MM.1S (cell line): Measurements from ENCODE around the gene YBX2.

ENCODE experiments used
- DNase-seq: peaks from one replicate; pipeline ENCODE4 v3.0.0-alpha.2; 2015
- H2AFZ ChIP-seq: fragments of 300-600 bp; sonication (generic); 2 replicates; pipeline ENCODE4 v1.6.0; 2016; ENCODE audit warnings: antibody characterized with exemption, low read length
- H3F3A ChIP-seq: fragments of 300-600 bp; sonication (generic); 2 replicates; pipeline ENCODE4 v1.6.1; 2016; ENCODE audit warnings: mild to moderate bottlenecking, antibody characterized with exemption, low read length, moderate library complexity, mixed read lengths; ENCODE audit not compliant: insufficient read depth
- H3K27ac ChIP-seq: fragments of 300-600 bp; sonication (generic); 2 replicates; pipeline ENCODE4 v1.5.1; 2016; ENCODE audit warnings: mild to moderate bottlenecking, low read length
- H3K27me3 ChIP-seq: fragments of 300-600 bp; sonication (generic); replicated peaks from 2 replicates; pipeline ENCODE4 v1.6.0; 2016; ENCODE audit warnings: low read length; ENCODE audit not compliant: insufficient read depth
- H3K36me3 ChIP-seq: fragments of 300-600 bp; sonication (generic); replicated peaks from 2 replicates; pipeline ENCODE4 v1.6.1; 2016; ENCODE audit warnings: mild to moderate bottlenecking, low read length, mixed read lengths; ENCODE audit not compliant: insufficient read depth
- H3K4me1 ChIP-seq: fragments of 300-600 bp; sonication (generic); 2 replicates; pipeline ENCODE4 v1.6.1; 2016; ENCODE audit warnings: low read length, mixed read lengths
- H3K4me2 ChIP-seq: fragments of 300-600 bp; sonication (generic); 2 replicates; pipeline ENCODE4 v1.6.0; 2016; ENCODE audit warnings: low read depth, low read length
- H3K4me3 ChIP-seq: fragments of 300-600 bp; sonication (generic); 2 replicates; pipeline ENCODE4 v1.5.1; 2016; ENCODE audit warnings: low read length, mixed read lengths
- H3K79me2 ChIP-seq: fragments of 300-600 bp; sonication (generic); 2 replicates; pipeline ENCODE4 v1.6.1; 2016; ENCODE audit warnings: mixed run types, low read length, mixed read lengths
- H3K9ac ChIP-seq: fragments of 300-600 bp; sonication (generic); 2 replicates; pipeline ENCODE4 v1.6.1; 2016; ENCODE audit warnings: low read length, mixed read lengths
- H3K9me2 ChIP-seq: fragments of 300-600 bp; sonication (generic); replicated peaks from 2 replicates; pipeline ENCODE4 v1.6.1; 2016; ENCODE audit warnings: mild to moderate bottlenecking, low read length, mixed read lengths; ENCODE audit not compliant: insufficient read depth
- H3K9me3 ChIP-seq: fragments of 300-600 bp; sonication (generic); replicated peaks from 2 replicates; pipeline ENCODE4 v1.6.1; 2016; ENCODE audit warnings: mild to moderate bottlenecking, low read length, mixed read lengths; ENCODE audit not compliant: insufficient read depth
- H4K20me1 ChIP-seq: fragments of 300-600 bp; sonication (generic); 2 replicates; pipeline ENCODE4 v1.6.1; 2016; ENCODE audit warnings: mild to moderate bottlenecking, low read length, moderate library complexity, mixed read lengths; ENCODE audit not compliant: insufficient read depth
- EZH2 ChIP-seq: fragments of 300-600 bp; sonication (generic); optimal IDR thresholded peaks from 2 replicates; pipeline ENCODE3; 2017; ENCODE audit warnings: low read depth, mild to moderate bottlenecking, antibody characterized with exemption, low read length, mixed read lengths
- EZH2phosphoT487 ChIP-seq: fragments of 300-600 bp; sonication (generic); IDR thresholded peaks from 2 replicates; pipeline ENCODE4 v1.6.1; 2018; ENCODE audit warnings: antibody characterized with exemption, low read length
- TF ChIP-seq, protein P1 (sequence below): fragments of 300-600 bp; sonication (generic); IDR thresholded peaks from 2 replicates; pipeline ENCODE4 v1.5.1; 2016; ENCODE audit warnings: antibody characterized with exemption, low read length, mixed read lengths

YBX2 gene

DNA sequence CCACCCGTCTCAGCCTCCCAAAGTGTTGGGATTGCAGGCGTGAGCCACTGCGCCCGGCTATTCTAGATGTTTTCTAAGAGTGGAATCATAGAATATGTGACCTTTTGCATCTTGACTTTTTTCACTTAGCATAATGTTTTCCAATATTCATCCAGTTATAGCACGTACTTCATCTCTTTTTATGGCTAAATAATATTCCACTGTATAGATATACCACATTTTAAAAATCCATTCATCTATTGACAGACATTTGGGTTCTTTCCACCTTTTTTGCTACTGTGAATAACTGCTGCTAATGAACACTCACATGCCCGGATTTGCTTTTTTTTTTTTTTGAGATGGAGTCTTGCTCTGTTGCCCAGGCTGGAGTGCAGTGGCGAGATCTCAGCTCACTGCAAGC is 9.7 kb upstream of the YBX2 start:
- Histone ChIP-seq H3K9ac (no peak overlapping the region), H2AFZ (no peak overlapping the region), H3K4me2 (no peak overlapping the region), H3K36me3 (no peaks in the 10 kb centered on the region), H3K4me3 (no peak overlapping the region), H3F3A (peaks cover 22% of the 10 kb centered on the region), H4K20me1 (peaks cover 3% of the 10 kb centered on the region), H3K79me2 (peaks cover 18% of the 10 kb centered on the region), H3K4me1 (peaks cover under 1% of the 10 kb centered on the region; the same call in 1 of the 2 replicates), H3K9me3 (no peaks in the 10 kb centered on the region), H3K27ac (no peak overlapping the region), H3K27me3 (peaks cover 19% of the 10 kb centered on the region), H3K9me2 (no peaks in the 10 kb centered on the region)
- DNase-seq, result no peak
- TF ChIP-seq EZH2 (no peak), EZH2phosphoT487 (no peak)
- TF ChIP-seq, protein P1, sequence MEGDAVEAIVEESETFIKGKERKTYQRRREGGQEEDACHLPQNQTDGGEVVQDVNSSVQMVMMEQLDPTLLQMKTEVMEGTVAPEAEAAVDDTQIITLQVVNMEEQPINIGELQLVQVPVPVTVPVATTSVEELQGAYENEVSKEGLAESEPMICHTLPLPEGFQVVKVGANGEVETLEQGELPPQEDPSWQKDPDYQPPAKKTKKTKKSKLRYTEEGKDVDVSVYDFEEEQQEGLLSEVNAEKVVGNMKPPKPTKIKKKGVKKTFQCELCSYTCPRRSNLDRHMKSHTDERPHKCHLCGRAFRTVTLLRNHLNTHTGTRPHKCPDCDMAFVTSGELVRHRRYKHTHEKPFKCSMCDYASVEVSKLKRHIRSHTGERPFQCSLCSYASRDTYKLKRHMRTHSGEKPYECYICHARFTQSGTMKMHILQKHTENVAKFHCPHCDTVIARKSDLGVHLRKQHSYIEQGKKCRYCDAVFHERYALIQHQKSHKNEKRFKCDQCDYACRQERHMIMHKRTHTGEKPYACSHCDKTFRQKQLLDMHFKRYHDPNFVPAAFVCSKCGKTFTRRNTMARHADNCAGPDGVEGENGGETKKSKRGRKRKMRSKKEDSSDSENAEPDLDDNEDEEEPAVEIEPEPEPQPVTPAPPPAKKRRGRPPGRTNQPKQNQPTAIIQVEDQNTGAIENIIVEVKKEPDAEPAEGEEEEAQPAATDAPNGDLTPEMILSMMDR, result no peak

DNA sequence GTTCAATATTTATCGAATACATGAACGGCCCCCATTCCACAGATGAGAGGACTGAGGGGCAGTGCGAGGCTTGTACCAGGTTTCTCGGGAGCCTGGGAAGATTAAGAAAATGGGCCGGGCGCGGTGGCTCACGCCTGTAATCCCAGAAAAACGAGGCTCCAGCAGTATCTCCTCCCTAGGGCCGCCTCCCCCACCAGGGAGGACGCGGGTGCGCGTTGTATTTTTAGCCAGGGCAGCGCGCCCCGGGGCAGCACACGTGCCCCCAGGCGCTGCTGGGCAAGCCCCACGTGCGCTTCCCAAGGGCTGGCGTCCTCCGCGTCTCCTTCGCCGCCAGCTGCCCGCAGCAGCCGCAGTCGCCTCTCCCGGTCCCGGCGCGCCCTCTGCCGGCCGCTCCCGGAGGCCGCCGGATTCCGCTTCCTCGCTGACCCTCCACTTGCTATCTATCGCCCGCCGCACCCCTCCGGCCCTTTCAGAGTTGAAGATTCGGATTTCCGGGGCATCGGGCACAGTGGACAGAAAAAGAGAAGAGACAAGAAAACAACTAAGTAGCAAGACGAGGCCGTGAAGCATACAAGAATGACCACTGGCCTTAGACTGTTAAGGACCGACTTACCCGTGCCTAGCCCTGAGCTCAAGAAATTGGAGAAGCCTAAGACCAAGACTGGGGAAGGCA is 1.9 kb upstream of the YBX2 start:
- Histone ChIP-seq H4K20me1 (no peaks in the 10 kb centered on the region), H3K36me3 (no peaks in the 10 kb centered on the region), H3K27ac (no peak overlapping the region), H3K79me2 (no peaks in the 10 kb centered on the region), H3K9me3 (no peaks in the 10 kb centered on the region), H3F3A (no peaks in the 10 kb centered on the region), H3K9ac (no peak overlapping the region), H2AFZ (peak overlapping the region; percentile 28), H3K9me2 (no peaks in the 10 kb centered on the region), H3K4me2 (peak overlapping the region; percentile 67), H3K27me3 (peaks cover 46% of the 10 kb centered on the region), H3K4me1 (peaks cover 15% of the 10 kb centered on the region; the same call in 1 of the 2 replicates), H3K4me3 (no peak overlapping the region; the same call in 1 of the 2 replicates)
- peak; percentile 71 for DNase-seq
- TF ChIP-seq EZH2phosphoT487, result no peak
- TF ChIP-seq, protein P1, result peak; percentile 88

DNA sequence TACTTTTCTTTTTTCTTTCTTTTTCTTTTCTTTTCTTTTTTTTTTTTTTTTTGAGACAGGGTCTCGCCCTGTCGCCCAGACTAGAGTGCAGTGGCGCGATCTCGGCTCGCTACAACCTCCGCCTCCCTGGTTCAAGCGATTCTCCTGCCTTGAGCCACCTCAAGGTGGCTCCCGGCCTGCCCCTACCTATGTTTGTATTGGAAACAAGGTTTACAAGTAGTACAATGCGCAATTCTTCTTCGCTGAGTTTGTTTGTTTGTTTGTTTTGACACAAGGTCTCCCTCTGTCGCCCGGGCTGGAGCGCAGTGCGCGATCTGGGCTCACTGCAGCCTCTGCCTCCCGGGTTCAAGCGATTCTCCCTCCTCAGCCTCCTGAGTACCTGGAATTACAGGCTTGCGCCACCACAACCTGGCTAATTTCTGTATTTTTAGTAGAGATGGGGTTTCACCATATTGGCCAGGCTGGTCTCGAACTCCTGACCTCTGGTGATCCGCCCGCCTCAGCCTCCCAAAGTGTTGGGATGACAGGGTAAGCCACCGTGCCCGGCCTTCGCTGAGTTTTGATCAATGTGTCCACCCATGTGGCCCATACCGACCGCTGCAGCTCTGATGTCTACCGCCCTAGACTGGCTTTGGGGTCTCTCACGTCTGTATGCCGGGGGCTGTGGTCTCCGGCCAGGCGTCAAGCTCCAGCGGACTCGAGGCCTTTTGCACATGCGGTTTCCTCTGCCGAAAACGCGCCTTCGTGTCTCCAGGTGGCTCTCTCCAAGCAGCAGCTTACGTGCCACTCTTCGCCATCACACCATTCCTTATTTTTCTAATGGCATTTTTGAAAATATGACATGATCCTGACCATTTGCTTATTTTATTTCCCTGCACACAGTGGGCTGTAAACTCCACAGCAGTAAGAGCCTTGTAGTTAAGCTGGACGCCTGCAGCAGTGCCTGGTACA is 1.1 kb upstream of the YBX2 start:
- Histone ChIP-seq H4K20me1 (no peaks in the 10 kb centered on the region), H3F3A (no peaks in the 10 kb centered on the region), H3K36me3 (no peaks in the 10 kb centered on the region), H3K4me1 (peaks cover 15% of the 10 kb centered on the region; the same call in 1 of the 2 replicates), H3K4me2 (peak overlapping the region; percentile 72; the same call in 1 of the 2 replicates), H3K4me3 (peak overlapping the region; percentile 51), H2AFZ (peak overlapping the region; percentile 72), H3K27me3 (peaks cover 53% of the 10 kb centered on the region), H3K27ac (no peak overlapping the region), H3K9me3 (no peaks in the 10 kb centered on the region), H3K9ac (no peak overlapping the region), H3K79me2 (no peaks in the 10 kb centered on the region), H3K9me2 (no peaks in the 10 kb centered on the region)
- DNase-seq, result no peak
- TF ChIP-seq EZH2, result no peak
- TF ChIP-seq, protein P1, result no peak
- TF ChIP-seq EZH2phosphoT487, result no peak
